Ishikawa (cell line): ENCODE measurements around the gene TPSG1.
A peak's percentile ranks its signal among the peaks of the same experiment; 100 is the strongest.

ENCODE experiments used
- CEBPB ChIP-seq: IDR thresholded peaks from 2 replicates; pipeline ENCODE4 v1.6.1; 2012
- CREB1 ChIP-seq: IDR thresholded peaks from 2 replicates; pipeline ENCODE4 v1.6.1; 2012; ENCODE audit warnings: low read depth
- EGR1 ChIP-seq: IDR thresholded peaks from 2 replicates; pipeline ENCODE4 v1.6.1; 2012
- EP300 ChIP-seq: IDR thresholded peaks from 2 replicates; pipeline ENCODE4 v1.6.1; 2012; ENCODE audit warnings: borderline replicate concordance
- FOXM1 ChIP-seq: IDR thresholded peaks from 2 replicates; pipeline ENCODE4 v1.6.1; 2012; ENCODE audit warnings: low read depth, borderline replicate concordance
- NFIC ChIP-seq: IDR thresholded peaks from 2 replicates; pipeline ENCODE4 v1.6.1; 2012
- RAD21 ChIP-seq: IDR thresholded peaks from 2 replicates; pipeline ENCODE4 v1.6.1; 2012; ENCODE audit warnings: low read depth
- TAF1 ChIP-seq: IDR thresholded peaks from 2 replicates; pipeline ENCODE4 v1.6.1; 2012; ENCODE audit warnings: low read depth, mild to moderate bottlenecking
- TCF12 ChIP-seq: IDR thresholded peaks from 2 replicates; pipeline ENCODE4 v1.6.1; 2012; ENCODE audit warnings: low read depth
- TEAD4 ChIP-seq: IDR thresholded peaks from 2 replicates; pipeline ENCODE4 v1.6.1; 2012
- YY1 ChIP-seq: IDR thresholded peaks from 2 replicates; pipeline ENCODE4 v1.6.1; 2012; ENCODE audit warnings: low read depth
- ZBTB7A ChIP-seq: IDR thresholded peaks from 2 replicates; pipeline ENCODE4 v1.6.1; 2012; ENCODE audit warnings: low read depth
- TF ChIP-seq, protein P1 (sequence below): IDR thresholded peaks from 2 replicates; pipeline ENCODE4 v1.6.1; 2012
- TF ChIP-seq, protein P2 (sequence below): IDR thresholded peaks from 2 replicates; pipeline ENCODE4 v1.6.1; 2012; ENCODE audit warnings: low read depth, mild to moderate bottlenecking
- TF ChIP-seq, protein P3 (sequence below): IDR thresholded peaks from 2 replicates; pipeline ENCODE4 v1.6.1; 2012

The TPSG1 gene

DNA sequence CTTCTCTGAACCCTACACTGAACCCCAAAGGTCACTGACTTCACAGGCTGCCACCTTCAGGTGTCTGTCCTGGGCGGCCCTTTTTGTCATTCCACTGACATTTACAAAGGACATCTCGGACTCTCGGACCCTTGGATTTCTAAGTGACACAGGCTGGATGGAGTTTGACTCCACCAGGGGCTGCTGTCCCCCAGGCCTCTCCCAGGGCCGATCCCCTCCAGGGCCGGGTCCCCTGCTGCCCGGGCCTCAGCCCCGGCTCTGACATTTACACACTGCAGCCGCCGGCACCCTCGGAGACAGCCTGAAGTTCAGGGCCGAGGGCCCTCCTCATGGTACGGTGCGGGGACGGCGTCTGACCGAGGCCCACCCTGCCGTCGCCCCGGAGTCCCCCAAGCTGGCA is 48.0 kb downstream of the TPSG1 start:
- TF ChIP-seq EGR1 (no peak), YY1 (no peak), ZBTB7A (no peak), TEAD4 (no peak), CREB1 (no peak), CEBPB (no peak), EP300 (no peak), TAF1 (no peak), NFIC (no peak), FOXM1 (no peak), RAD21 (no peak)
- TF ChIP-seq, protein P1, sequence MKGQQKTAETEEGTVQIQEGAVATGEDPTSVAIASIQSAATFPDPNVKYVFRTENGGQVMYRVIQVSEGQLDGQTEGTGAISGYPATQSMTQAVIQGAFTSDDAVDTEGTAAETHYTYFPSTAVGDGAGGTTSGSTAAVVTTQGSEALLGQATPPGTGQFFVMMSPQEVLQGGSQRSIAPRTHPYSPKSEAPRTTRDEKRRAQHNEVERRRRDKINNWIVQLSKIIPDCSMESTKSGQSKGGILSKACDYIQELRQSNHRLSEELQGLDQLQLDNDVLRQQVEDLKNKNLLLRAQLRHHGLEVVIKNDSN = no peak
- TF ChIP-seq, protein P2, sequence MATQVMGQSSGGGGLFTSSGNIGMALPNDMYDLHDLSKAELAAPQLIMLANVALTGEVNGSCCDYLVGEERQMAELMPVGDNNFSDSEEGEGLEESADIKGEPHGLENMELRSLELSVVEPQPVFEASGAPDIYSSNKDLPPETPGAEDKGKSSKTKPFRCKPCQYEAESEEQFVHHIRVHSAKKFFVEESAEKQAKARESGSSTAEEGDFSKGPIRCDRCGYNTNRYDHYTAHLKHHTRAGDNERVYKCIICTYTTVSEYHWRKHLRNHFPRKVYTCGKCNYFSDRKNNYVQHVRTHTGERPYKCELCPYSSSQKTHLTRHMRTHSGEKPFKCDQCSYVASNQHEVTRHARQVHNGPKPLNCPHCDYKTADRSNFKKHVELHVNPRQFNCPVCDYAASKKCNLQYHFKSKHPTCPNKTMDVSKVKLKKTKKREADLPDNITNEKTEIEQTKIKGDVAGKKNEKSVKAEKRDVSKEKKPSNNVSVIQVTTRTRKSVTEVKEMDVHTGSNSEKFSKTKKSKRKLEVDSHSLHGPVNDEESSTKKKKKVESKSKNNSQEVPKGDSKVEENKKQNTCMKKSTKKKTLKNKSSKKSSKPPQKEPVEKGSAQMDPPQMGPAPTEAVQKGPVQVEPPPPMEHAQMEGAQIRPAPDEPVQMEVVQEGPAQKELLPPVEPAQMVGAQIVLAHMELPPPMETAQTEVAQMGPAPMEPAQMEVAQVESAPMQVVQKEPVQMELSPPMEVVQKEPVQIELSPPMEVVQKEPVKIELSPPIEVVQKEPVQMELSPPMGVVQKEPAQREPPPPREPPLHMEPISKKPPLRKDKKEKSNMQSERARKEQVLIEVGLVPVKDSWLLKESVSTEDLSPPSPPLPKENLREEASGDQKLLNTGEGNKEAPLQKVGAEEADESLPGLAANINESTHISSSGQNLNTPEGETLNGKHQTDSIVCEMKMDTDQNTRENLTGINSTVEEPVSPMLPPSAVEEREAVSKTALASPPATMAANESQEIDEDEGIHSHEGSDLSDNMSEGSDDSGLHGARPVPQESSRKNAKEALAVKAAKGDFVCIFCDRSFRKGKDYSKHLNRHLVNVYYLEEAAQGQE = no peak
- TF ChIP-seq, protein P3, sequence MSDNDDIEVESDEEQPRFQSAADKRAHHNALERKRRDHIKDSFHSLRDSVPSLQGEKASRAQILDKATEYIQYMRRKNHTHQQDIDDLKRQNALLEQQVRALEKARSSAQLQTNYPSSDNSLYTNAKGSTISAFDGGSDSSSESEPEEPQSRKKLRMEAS = no peak

DNA sequence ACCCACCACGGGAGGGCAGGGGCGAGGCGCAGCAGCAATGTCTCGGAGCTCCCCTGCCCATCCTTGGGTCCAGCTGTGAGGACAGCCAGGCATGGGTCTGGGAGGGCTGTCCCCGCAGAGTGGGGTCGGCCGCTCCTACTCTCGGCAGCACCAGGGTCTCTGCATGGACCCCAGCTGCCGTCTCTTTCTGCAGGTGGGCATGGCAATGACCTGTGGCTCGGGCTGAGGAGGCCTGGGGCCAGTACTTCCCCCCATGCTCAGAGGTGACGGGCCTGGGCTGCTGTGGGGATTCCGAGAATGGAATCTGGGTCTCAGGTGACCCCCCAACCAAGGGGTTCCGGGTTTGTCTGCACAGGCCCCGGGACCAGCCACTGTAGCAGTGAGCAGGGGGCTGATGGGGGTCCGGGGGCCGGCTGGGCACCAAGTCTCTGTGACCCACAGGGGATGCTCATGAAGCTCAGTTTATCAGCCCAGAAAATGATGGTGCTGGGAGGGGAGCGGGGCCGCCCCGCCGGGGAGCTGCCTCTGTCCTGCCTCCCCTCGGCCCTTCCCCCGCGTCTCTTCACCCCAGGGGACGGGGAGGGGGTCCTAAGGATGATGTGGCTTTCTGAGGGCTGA is 48.7 kb downstream of the TPSG1 start:
- TF ChIP-seq TEAD4 (no peak), EP300 (no peak), CREB1 (no peak), EGR1 (no peak), TCF12 (no peak), TAF1 (no peak), NFIC (no peak), FOXM1 (no peak)
- TF ChIP-seq, protein P1 = no peak

DNA sequence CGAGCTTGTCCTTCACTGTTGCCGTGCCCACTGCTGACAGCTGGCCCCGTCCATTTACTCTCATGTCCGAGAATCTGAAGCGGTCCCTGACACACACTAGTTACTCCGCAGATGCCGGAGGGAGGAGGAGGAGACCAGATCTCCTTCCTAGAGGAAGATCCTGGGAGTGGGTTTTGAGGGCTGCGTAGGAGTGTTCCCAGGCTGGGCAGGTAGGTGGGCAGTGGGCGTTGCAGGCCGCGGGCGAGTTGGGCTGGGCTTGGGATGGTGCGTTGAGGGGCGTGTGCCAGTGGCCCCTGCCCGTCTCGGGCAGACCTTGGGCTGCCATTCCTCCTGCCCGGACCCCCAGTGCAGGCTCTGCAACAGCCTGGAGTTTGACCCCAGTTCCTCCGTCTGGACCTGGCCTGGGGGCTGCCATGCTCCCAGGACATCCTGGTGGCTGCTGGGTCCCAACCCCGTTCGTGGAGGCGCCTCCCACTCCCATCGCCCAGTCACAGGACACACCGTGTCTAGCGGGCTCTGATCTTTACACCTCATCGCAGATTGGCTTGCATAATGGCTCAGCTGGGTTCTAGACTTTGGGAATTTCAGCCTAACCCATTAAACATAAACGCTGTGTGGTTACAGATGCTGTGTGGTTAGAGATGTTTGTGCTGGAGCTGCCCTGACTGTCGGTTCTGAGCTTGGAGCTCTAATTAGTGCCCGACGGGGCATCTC is 49.3 kb downstream of the TPSG1 start:
- TF ChIP-seq TCF12 = no peak
- no peak for TF ChIP-seq TAF1
- TF ChIP-seq, protein P3 = no peak
- TF ChIP-seq ZBTB7A = no peak
- TF ChIP-seq FOXM1 = no peak
- no peak for TF ChIP-seq TEAD4
- TF ChIP-seq EP300 = no peak
- no peak for TF ChIP-seq NFIC
- TF ChIP-seq YY1 = no peak
- no peak for TF ChIP-seq RAD21
- TF ChIP-seq, protein P1 = no peak
- no peak for TF ChIP-seq CEBPB
- TF ChIP-seq CREB1 = no peak
- TF ChIP-seq, protein P2 = no peak
- no peak for TF ChIP-seq EGR1

DNA sequence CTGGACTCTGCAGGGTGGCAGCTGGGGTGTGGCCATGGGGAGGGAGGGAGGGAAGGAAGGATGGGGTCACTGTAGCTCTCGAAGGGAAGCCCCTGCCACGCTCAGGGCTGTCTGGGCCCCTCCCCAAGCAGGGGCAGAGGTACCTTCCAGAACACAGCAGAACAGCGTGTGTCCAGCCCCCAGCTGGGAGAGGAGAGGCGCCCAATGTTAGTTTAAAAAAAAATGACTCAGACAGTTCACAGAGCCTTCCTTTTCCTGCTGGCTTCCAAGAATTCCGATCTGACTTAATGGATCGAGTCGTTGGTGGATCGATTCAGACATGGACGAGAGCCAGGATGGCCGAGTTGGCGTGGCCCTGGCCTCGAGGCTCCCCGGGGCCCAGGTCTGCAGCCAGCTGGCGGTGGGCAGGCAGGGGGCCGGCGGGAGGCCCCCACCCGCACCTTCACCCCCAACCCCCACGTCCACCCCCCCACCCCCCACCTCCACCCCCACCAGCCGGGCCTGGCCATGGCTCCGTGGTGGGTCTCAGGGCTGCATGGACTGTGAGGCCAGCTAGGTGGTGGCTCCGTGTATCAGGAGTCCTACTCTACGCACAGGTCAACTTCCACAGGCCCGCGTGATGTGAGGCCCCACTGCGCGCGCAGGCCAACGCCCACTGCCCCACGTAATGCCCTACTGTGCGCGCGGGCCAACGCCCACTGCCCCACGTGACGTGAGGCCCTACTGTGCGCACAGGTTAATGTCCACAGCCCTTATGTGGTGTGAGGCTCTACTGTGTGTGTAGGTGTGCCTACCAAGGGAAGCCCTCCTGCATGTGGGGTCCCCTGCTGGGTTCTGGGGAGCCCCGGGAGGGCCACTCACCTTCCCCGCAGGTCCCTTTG is 50.4 kb downstream of the TPSG1 start:
- TF ChIP-seq NFIC (no peak), EP300 (no peak), FOXM1 (no peak), CEBPB (no peak)
- TF ChIP-seq, protein P3 = no peak
- TF ChIP-seq, protein P1 = peak; percentile 61; the same call in 1 of the 2 replicates
- TF ChIP-seq, protein P2 = no peak
